UCSD-AML1 (cell line): Measurements from ENCODE around the gene NHLRC2.
"Not testable (repeated sequence)": the region's sequence is repeated elsewhere in the genome, so short reads cannot be mapped to it uniquely, and the experiment has no call there.

Experiments used
- DNase-seq: peaks from one replicate; lab custom pipeline; 2025; ENCODE audit not compliant: unreplicated experiment; lab: John Stamatoyannopoulos, UW

NHLRC2 gene

DNA sequence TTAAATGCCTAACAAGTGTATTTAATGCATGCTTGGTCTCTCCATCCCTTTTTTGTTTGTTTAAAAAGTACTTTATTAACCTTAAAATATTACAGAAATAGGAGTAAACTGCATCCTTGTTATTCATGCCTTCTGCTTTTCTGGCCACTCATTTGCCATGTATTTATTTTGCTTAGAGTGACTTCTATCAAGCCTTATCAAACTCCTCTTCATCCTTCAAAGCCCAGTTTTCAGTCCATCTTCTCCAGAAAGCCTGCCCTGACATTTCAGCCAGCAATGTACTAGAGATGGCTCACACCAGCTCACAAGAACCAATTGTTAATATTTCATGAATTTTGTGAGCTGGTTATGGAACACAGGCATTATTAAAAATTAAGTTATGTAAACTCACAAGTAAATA is 82.8 kb downstream of the NHLRC2 start:
- no peak for DNase-seq

DNA sequence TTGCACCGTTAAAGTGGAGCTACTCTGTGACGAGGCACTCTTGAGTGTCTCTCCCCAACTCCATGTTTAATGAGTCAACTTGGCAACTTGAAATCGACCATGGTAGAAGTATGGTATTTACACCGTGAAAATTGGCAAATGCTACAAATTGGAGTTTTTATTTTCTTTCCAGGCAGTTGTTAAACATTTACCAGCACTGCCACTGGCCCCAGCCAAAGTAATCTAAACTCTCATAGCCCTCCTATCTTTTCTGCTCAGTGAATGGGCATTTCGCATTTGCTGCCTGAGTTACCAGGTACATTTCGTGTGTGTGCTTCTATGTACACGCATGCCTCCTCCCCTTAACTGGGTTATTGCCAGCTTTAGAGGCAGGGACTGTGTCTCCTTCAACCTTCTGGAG is 83.3 kb downstream of the NHLRC2 start:
- no peak for DNase-seq

DNA sequence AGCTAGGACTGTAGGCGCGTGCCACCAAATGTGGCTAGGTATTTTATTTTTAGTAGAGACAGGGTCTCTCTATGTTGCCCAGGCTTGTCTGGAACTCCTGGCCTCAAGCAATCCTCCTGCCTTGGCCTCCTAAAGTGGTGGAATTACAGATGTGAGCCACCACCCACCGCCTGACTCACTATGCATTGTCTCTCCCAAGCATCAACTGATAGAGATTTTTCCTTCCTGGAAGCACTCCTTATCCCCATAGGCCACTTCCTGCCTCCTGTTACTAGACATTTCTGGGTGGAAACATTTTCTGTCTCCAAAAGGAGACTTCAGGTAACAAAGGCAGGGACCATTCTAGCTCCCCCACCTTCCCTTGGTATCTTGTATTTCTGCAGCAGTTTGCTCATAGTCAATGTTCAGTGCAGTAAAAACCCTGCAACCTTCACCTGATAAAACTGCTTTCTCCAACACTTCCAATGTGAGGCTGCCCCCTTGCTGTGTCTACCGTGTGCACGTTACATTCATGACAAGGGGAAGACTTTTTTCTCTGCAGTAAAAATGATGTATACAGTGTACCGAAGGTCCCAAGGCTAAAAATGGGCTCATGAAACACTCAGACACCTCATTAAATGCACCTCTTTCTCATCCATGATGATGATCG is 84.9 kb downstream of the NHLRC2 start:
- DNase-seq, result no peak

DNA sequence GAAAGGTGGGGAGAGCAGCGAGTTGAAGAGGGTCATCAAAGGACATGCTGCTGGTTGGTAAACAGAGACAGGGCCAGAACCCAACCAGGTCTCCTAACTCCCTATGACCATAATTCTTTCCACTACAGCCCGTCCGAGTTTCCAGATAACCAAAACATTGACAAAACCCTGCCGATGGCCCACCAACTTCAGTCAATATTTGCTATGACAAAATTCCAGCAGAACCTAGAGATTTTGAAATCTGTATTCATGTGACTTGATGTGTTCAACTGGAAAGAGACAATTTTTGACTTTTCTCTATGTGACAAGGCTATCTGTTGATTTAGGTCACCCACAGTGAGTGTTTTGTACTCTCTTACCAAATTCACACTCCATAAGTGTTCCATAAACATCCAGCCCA is 86.7 kb downstream of the NHLRC2 start:
- DNase-seq, result no peak

DNA sequence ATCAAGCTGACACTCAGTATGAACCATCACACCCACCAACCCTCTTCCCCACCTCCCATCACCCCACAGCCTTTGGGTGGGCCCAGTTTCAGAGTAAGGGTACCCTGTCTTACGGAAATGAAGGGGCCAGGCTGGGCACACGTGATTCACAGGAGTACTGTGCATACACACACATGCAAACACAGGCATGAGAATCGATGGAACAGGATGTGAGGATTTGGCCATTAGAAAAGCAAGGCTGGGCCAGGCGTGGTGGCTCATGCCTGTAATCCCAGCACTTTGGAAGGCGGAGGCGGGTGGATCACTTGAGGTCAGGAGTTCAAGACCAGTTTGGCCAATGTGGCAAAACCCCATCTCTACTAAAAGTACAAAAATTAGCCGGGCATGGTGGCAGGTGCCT is 88.7 kb downstream of the NHLRC2 start:
- DNase-seq, result not testable (repeated sequence)

DNA sequence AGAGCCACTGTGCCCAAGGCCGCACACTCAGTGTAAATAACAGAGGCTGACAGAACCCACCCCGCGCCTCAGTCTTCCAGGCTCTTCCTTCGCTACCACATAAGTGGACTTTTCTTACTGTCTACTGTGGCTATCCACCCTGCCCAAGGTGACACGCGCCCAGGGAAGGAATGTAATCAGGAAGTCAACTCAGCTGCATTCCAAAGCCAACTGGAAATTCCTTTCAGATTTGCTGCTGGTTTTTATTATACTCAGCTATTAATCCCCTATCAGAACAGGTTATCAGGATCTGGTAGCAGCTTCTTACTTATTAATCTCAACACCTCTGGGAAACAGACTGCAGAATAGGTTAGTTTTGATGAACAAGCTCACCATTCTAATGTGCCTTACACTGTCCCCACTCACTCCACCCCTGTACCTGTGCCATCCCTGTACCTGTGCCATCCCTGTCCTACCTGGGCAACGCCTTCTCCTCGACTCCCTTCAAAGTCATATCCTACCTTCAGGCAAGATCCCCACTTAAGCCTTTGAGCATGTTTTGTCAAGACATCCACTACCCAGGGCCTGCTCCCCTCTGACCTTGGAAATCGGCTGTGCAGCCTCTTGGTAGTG is 90.7 kb downstream of the NHLRC2 start:
- no peak for DNase-seq

DNA sequence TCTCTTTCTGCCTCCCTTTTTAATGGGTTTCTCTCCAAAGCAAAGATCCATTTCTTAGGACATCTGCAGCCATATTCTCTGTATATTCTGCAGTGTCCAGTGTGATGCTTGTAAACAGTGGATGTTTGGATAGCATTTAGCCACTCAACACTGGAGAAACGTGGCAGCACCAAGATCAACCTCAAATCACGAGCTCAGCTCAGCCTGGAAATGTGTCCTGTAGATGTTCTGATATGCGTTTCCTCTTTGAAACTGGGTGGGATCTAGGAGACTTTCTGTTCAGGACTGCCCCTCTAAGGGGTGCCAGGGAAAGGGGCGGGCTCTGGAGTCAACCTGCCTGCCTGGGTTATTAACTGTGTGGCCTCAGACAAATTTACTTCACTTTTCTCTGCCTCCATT is 91.2 kb downstream of the NHLRC2 start:
- no peak for DNase-seq

DNA sequence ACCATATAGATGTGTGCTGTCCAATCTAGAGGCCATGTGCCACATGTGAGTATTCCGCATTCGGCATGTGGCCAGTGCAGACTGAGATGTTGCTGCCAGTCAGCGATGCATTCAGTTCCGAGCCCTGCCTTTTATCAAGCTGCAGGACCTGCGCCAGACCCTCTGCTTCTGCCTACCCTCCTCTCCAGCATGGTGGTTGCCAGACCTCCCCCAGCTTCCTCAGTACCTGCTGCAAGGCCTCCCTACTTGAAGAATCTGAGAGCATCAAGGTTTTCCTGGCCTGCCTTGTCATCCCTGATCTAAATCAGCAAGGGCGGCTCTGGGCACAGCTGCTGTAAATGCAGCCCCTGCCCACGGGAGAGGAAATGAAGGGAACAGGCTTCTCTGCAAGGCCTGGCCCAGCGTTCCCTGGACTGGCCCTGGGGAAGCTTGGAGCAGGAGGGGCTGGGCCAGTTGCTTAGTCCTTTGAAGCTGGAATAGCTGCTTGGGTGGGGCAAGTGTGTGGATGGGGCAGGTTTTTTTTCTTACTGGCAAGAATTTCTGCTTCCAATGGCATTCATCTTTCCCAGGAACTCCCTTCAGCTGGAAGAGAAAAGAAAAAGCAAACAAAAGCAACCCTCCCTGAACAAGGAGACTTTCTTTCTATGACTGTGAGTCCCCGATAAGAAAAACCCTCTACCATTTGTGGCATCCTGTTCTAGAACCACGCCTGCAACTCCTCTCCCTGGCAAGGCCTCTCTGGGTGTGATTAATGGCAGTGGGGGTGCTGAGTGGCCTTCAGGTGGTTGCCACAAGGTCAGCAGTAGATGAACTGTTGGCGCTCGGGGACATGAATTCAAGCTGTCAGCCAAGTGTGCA is 93.0 kb downstream of the NHLRC2 start:
- DNase-seq, result peak; percentile 67

DNA sequence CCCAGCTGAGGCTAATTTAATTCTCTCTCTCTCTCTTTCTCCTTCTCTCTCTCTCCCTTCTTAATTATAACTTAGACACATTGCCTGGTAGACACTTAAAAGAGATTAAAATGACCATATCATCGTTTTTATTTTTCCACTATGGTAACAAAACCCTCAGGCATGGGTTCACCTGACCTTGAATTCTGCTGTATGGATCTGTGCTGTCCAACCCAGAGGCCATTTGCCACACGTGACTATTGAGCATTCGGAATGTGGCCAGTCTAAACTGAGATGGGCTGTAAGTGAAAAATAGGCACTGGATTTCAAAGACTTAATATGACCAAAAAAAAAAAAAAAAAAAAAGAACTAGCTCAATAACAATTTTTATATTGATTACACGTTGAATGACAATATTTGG is 93.6 kb downstream of the NHLRC2 start:
- no peak for DNase-seq

DNA sequence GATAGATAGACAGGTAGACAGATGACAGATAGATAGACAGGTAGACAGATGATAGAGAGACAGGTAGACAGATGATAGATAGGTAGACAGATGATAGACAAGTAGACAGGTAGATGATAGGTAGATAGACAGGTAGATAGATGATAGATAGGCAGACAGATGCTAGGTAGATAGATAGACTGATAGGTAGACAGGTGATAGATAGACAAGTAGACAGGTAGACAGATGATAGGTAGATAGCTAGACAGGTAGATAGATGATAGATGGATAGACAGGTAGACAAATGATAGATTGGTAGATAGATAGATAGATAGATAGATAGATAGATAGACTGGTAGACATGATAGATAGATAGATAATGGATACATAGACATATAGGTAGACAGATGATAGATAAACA is 95.8 kb downstream of the NHLRC2 start:
- DNase-seq, result no peak

DNA sequence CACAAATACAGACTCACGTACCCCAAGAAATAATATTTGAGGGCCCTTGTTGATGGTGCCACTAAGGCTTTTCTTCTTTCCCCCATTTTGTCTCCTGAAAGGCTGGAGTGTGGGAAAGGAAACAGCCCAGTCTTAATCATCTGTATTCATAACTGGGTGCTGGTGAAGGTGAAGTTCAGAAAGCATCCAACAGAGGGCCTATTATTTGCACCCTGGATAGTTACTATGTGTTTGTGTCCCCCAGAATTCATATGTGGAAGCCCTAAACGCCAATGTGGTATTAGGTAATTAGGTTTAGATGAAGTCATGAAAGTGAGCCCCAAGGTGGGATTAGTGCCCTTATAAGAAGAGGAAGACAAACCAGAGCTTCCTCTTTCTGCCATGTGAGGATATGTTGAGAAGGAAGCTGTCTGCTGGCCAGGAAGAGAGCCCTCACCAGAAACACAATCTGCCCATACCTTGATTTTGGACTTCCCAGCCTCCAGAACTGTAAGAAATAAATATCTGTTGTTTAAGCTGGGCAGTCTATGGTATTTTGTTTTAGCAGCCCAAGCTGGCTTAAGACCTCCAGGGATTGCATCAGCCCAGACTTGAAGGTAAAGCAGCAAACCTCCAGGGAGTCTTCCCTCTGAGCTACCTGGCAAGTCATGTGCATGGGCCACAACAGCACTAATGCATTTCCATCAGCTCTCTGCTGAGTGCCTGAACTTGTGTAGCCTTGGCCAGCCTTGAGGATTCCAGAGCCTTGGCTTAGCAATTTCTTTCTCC is 99.2 kb downstream of the NHLRC2 start:
- no peak for DNase-seq

DNA sequence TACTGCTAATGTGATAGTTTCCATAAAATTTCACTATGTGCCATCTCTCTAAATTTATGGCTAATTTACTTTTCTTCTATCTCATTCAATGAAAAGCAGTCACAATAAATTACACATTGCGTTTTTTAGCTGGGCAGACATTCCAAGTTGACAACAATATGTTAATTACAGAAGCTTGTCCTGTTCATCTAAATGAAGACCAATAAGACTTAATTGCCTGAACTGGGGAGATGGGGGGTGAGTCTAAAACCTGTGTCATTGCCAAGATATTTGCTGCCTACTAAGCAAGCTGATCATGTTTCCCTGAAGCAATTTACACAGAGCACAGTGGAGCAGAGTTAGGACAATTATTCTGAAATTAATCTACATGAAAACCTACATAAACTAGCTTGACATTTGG is 99.9 kb downstream of the NHLRC2 start:
- DNase-seq, result no peak

DNA sequence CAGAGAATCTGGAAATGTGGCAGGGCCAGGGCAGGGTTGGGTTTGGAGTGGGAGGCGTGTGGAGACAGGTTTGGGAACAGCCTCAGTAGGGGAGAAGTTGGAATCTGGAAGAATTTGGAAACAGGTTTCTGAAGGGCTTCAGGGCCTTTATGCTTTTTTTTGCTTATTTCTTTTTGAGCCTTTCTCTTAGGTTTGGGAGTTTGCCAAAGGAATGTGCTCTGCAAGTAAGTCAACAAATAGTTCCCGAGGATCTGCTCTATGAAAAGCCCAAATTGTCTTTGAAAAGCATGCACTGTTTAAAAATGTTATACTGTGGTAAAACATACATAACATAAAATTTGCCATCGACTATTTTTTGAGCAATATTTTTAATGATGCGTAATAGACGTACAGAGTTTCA is 102.6 kb downstream of the NHLRC2 start:
- DNase-seq, result no peak

DNA sequence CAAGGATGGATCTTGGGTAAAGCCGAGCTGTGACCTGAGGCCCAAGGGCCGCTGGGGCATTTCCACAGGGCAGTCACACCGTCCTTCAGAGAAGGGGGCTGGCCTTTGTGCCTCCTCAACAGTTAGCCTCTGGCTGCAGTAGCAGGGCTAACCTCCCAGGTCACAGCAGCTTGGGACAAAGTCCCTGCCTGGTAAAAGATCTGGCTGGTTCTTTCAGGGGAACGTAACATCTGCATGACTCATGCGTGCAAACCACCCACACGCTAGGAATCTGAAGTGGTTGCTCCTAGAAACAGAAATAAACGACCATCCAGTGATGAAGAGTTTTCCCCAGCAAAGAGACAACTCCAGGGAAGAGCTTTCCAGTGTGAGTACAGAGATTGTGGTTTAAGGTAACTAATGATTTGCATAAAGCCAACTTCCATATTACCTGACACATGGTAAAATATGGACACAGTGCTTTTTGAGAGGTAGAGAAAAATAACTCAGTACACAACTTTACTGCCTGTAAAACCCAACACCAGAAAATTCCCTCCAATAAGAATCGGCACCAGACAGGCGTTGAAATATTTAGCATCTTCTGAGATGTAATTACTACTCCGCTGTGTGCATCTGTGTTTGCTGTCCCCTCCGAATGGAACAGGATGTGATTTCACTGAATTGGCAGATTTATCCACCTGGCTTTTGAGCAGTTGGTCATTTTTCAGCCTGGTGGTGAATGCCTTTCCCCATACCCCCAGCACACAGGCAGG is 104.3 kb downstream of the NHLRC2 start:
- no peak for DNase-seq

DNA sequence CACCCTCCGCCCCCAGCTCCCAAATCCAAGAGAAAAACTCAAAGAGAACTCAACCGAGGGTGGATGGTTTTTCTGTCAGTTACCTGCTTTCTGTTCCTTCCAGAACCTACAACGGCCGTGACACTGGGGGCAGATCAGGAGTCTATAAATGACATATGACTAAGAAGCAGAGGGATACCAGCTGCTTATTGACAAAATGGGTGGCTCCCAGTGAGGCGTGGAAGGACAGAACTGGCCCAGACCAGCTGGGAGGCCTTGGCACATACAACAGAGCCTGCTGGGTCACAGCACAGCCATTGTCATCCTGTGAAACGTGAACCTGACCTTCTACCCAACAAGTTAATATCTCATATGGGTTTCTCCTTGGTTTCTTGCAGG is 104.9 kb downstream of the NHLRC2 start:
- no peak for DNase-seq

DNA sequence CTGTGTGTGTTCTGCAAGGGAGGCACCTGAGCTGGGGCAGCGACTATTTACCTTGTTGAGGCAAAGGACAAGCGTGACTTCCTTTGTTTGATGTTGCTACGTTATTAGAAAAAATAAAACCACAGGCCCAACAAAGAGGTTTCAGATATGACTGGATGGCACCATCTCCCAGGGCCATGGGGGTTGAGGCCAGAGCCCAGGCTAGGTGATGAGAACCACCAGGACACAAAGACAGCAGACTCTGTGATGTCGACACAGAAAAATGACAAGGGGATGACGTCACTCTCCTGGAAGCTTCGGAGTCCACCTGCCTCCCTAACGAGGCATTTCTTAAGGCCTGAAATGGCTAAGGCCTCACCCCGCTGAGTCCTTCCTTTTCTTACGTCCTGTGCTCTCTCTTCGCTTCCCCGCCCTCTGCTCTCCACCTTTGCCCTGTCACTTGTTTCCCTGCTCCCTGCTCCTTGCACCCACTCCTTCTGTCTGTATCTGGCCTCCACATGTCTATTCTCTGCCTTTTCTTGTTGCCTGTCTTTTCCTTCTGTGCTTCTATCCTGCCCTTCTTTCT is 106.2 kb downstream of the NHLRC2 start:
- no peak for DNase-seq

DNA sequence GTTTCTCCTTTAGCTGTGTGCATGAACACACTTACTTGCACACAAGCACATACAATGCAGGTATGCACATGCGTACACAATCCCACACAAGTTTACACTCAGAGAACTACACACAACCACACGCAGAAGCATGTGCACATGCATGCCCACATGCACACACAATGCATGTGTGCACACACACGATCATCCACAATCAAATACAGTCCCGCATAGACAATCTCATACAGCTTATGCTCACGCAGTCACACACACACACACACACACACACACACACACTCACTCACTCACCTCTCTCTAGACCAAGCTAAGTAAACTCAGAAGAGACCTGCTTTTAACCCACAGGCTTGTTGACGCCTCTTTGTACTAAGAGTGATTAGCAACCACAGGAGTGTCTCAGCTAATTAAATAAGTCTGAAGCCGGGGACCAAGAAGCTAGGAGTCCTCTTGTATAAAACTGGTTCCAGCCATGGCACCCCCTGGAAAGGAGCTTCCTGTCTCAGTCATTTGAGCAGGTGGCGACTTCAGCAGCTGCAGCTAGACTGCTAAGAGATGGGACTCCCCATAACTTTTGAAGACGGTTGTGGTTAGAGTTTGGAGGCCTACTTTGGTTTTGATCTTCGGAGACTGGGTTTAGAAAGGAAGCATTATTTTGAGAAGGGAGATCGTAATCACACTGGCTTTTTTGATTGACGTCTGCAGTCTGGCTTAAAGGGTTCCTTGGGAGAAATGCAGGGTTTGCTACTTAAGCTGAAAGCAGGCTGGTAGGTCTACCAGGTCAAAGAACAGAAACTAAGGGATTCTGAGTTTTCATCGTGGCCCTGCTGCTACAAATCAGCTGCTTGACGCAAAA is 106.9 kb downstream of the NHLRC2 start:
- DNase-seq, result peak; percentile 57

DNA sequence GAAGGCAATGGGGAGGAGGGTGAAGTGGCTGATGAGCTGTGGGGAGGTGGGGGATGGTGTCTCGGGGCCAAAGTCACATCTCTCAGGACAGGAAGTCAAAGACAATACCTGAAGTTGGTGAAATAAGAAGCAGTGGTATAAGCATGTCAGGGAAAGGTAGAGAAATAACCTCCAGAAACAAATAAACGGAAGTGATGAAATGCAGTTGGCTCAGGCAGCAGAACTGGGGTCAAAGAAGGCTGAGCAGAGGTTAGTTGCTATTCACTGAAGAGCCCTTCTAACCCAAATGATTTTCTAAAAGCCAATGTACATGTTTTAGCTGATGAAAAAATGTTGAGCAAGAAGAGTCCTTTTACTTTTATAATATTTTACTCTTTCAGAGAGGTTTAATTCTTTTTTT is 110.6 kb downstream of the NHLRC2 start:
- no peak for DNase-seq

DNA sequence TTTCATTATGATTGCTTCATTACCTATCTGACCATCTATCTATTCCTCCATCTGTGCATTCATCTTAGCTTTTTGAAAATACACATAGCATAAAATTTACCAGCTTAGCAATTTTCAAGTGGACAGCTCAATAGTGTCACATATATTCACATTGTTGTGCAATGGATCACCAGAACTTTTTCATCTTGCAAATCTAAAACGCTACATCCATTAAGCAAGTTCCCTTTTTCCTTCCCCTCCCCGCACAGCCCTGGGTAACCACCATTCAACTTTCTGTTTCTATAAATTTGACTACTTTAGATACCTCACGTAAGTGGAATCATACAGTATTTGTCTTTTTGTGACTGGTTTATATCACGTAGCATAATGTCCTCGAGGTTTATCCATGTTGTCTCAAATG is 111.2 kb downstream of the NHLRC2 start:
- DNase-seq, result no peak
